ENCODE data around the gene HJV. TPM values are rescaled to one million over a fixed set of nuclear protein-coding genes. Genes with fewer than 3 reads are reported as not detected.

Gene HJV
- total and polyA plus RNA-seq, 2 of the 13 experiments (the other 11 are each of a cell fraction or from before 2014, with no cell fraction given) = 0.18 TPM; not detected in 1

- TF ChIP-seq SMAD1 (CRISPR knock-in tag; IDR thresholded peaks at IDR 0.05; ENCODE audit: borderline replicate concordance, low read depth) = peak; percentile 45; the same call in 1 of the 2 replicates
- peak in 1 of 2 experiments; percentile 74; a peak in 1 of 4 replicates for TF ChIP-seq REST (IDR thresholded peaks at IDR 0.05; ENCODE audit: borderline replicate concordance in 1 of 2, low read depth in 1 of 2, low read length in 2 of 2)
- no peak for TF ChIP-seq ZC3H4 (CRISPR knock-in tag; IDR thresholded peaks at IDR 0.05; ENCODE audit: borderline replicate concordance)
- no peak for TF ChIP-seq RFX1 (IDR thresholded peaks at IDR 0.05)
- TF ChIP-seq FOSL2 (CRISPR knock-in tag; IDR thresholded peaks at IDR 0.05) = peak; percentile 75
- TF ChIP-seq IRF2 (CRISPR knock-in tag; IDR thresholded peaks at IDR 0.05) = peak; percentile 92
- peak; percentile 87; the same call in 1 of the 2 replicates for TF ChIP-seq ZNF253 (CRISPR knock-in tag; IDR thresholded peaks at IDR 0.05; ENCODE audit: borderline replicate concordance)
- TF ChIP-seq MXD3 (CRISPR knock-in tag; IDR thresholded peaks at IDR 0.05) = peak; percentile 26; the same call in 1 of the 2 replicates
- TF ChIP-seq ZNF569 (CRISPR knock-in tag; IDR thresholded peaks at IDR 0.05; ENCODE audit: borderline replicate concordance) = 0 out of 2 replicates have a peak, but pooled peaks have one; percentile 43
- TF ChIP-seq HDAC6 (IDR thresholded peaks at IDR 0.05; ENCODE audit: low read depth, low read length) = no peak
- TF ChIP-seq ZNF563 (CRISPR knock-in tag; IDR thresholded peaks at IDR 0.05) = peak; percentile 82
- TF ChIP-seq SMYD3 (CRISPR knock-in tag; IDR thresholded peaks at IDR 0.05) = peak; percentile 97
- TF ChIP-seq ZNF562 (CRISPR knock-in tag; IDR thresholded peaks at IDR 0.05; ENCODE audit: borderline replicate concordance) = no peak
- peak; percentile 93 for TF ChIP-seq STAT6 (CRISPR knock-in tag; IDR thresholded peaks at IDR 0.05; ENCODE audit: borderline replicate concordance)
- peak; percentile 58; the same call in 1 of the 2 replicates for TF ChIP-seq RNF219 (CRISPR knock-in tag; IDR thresholded peaks at IDR 0.05)
- TF ChIP-seq MTERF4 (CRISPR knock-in tag; IDR thresholded peaks at IDR 0.05) = peak; percentile 90; the same call in 1 of the 2 replicates
- TF ChIP-seq SP2 (CRISPR knock-in tag; IDR thresholded peaks at IDR 0.05) = peak; percentile 68
- no peak for TF ChIP-seq HCFC1 (IDR thresholded peaks at IDR 0.05; ENCODE audit: low read depth, low read length)
- TF ChIP-seq CCDC6 (CRISPR knock-in tag; IDR thresholded peaks at IDR 0.05) = peak; percentile 90
These were observed 25.0 kb downstream of the HJV start, which contains the start of gene TXNIP (continued) for GRCh38 chr1:145996433-145997015.
